Hair follicular keratinocyte (primary cell): Measurements from ENCODE around the gene LTO1. TPM values are rescaled to one million over a fixed set of nuclear protein-coding genes. Genes with fewer than 3 reads are reported as not detected.

ENCODE experiments used
- total RNA-seq: library from RNA; depleted of rRNA; stranded (reverse); fragments of >200 nt; gene quantifications from 2 replicates; pipeline ENCODE4 v1.2.3, GENCODE V29; 2015

The LTO1 gene
- total RNA-seq = 11.9 and 14.4 TPM in 2 replicates

GRCh38 chr11:69674886-69675714 lies at the start of gene LTO1:
Gene LTO1, minus strand, starts transcription at chr11:69675353. Its CDS starts 114 bp downstream, at chr11:69675239.

GRCh38 chr11:69703768-69704507 lies 28.8 kb upstream of the LTO1 start, which contains the start of gene FGF19:
Gene FGF19, minus strand, starts transcription at chr11:69704022. Its CDS starts 146 bp downstream, at chr11:69703876.

GRCh38 chr11:69640995-69641581 lies 34.1 kb downstream of the LTO1 start, which contains the start of gene CCND1:
Gene CCND1, plus strand, starts transcription at chr11:69641156. Its CDS starts 158 bp downstream, at chr11:69641314.

Other genes starting within 250 kb of the LTO1 start
- gene LINC01488, start 193.7 kb downstream of the LTO1 start, total RNA-seq = not detected in 2 replicates
- gene CCND1, start 34.2 kb downstream of the LTO1 start, total RNA-seq = 59.7 and 122 TPM in 2 replicates
- 0.15 and 0.16 TPM in 2 replicates for gene FGF19, start 28.7 kb upstream of the LTO1 start, total RNA-seq
- not detected in 2 replicates for gene FGF4, start 100.0 kb upstream of the LTO1 start, total RNA-seq
- gene FGF3, start 144.1 kb upstream of the LTO1 start, total RNA-seq = not detected in 2 replicates